HG02759 (cell line): ENCODE measurements around the gene GFRA1.

ENCODE experiments used
- ATAC-seq: cut with Tn5 transposase; IDR thresholded peaks from one replicate; pipeline ENCODE4 v1.9.1; 2021; ENCODE audit warnings: mild to moderate bottlenecking, moderate library complexity; ENCODE audit not compliant: unreplicated experiment

Gene GFRA1

GRCh38 chr10:116272440-116273283, at the start of gene GFRA1:
Gene GFRA1, minus strand, starts transcription at chr10:116273206. Its CDS starts 1,177 bp downstream, at chr10:116272029.
- ATAC-seq = no peak

DNA sequence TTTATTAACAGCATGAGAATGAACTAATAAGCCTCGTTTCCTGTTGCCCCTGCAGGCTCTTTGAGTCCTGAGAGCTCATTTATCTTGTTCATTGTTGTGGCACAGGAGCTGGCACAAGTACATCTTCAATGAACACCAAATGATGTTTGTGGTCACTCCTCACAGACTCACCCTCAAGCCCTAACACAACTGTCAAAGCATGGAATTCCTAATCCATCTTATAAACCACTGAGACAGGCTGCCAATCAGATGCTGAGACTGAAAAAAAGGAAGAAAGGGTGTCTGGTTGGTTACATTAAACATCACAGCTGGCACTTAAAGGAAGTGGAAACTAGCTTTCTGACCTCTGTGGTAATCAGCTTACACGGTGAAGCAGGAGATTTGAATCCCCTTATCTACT, 43.5 kb upstream of the GFRA1 start:
- no peak for ATAC-seq

DNA sequence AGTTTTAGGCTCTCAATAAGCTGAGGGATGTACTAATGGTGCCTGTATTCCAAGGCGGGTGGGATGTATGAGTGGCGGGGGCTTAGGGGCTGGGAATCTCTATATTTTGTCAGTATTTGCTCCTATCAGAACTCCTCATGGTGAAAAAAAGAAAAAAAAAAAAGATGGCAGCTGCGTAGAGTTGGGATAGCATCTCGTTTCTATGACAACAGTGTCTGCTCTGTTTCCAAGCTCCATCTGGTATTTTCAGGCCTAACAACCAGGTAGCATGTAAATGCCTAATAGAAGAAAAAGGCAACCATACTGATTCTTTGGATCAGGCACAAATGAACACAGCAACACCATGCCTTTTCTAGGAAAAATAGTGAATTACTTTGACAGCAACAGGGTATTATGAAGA, 39.5 kb upstream of the GFRA1 start:
- ATAC-seq = no peak

GRCh38 chr10:116311706-116312490, 38.9 kb upstream of the GFRA1 start:
- no peak for ATAC-seq

DNA sequence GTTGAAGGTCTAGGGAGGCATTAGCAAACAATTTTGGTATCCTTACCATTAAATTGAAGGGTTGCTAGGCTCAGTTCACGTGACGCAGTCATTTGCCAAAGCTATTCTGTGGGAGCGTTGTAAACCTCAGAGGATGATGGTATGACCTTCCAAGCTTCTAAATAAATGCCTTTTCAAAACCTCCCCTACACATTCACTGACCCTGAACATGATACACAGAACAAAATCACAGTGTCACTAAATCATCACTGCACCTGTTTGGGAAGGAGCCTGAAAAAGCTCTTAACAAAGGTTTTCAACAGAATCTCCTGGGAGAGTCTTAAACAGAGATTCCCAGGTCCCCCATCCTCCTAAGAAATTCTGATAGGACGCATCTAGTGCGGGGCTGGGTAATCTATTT, 38.0 kb upstream of the GFRA1 start:
- no peak for ATAC-seq

DNA sequence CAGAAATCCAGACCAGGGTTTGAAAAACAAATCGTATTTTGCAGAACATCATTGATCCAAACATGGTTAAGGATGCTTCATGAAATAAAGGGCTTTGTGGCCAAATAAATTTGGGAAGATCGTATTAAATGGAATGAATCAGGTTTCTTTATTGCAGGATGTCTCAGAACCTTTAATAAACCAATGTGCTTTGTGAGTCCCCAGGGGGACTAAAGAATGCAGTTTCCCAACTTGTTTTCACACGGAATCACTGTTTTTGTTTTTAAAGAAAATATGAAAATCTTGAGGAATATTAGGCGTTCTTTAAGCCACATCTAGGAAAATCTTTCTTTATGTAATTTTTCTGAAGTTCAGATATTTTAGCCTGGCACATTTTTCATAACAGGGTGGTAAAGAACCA, 34.4 kb upstream of the GFRA1 start:
- no peak for ATAC-seq

DNA sequence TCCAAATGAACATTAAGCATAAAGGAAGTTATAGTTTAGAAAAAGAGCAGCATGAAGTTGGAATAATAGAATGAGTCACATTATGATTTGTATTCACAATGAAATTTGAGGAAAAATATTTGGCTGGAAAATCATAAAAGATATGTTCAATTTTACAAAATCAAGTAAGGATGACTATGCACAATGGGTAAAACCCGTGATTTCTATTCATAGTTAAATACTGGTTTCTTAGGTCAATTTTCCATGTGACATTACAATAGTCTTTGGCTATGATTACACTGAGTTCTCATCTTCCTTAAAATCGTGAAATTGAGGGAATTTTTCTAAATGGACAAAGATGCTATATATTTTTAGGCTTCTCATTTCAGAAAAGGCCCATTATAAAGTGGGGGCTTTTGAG, 33.8 kb upstream of the GFRA1 start:
- ATAC-seq = no peak

- no peak for ATAC-seq
These were observed 31.9 kb upstream of the GFRA1 start for GRCh38 chr10:116304923-116305322.

GRCh38 chr10:116300542-116300941, 27.5 kb upstream of the GFRA1 start:
- ATAC-seq = no peak

DNA sequence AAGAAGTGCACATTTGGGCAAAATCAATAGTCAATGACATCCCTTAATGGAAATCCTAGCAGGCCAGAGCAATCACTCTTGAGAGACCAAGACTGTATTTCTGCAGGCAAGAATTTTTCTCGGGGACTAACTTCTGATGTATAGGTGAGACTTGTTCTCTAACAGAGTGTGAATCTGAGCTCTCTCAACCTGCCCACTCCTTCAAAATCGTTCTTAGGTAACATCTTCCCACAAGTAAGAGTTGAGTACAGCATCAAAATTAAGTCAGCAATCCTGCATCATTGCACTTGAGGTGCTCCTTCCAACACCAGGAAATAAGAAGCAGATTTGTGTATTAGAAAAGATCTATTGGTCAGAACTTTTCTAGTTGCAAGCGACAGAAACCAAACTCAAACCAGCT, 25.6 kb upstream of the GFRA1 start:
- no peak for ATAC-seq

DNA sequence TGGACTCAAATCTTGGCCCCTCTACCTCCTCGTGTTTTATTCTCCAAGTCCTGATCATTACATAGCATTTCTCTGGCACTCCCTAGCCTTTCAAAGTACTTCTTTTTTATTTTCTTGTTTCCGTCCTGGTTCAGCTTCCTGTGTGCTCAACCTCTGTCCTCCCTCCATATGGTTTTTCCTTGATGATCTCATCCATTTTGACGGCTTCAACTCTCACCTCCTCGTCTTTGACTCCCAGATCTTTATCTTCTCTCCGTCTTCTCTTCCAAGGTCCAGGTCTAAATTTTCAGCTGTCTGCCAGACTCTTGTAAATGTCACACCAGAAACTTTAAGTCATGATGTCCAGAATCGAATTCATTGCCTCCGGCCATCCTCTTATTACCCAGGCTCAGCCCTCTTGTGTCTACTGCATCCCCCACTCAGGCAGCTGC, 23.3 kb upstream of the GFRA1 start:
- ATAC-seq = no peak

DNA sequence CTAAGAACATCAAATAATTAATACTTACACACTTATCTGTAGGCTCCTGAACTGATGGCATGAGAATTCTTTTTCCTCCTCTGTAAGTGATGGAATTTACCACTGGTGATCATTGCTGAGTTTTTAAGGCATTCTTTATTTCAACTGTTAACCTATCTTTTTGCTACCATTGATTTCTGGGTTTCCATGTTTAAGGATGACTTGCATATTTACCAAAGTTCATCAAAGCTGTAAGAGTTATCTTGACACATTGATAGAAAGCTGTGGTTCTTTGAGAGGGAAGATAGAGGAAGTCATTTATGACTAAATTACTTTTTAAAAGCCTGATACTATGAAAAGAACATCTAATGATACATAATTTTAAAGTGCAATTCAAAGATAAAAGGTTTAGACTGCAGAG, 19.5 kb upstream of the GFRA1 start:
- no peak for ATAC-seq

GRCh38 chr10:116289652-116290051, 16.6 kb upstream of the GFRA1 start:
- ATAC-seq = no peak

GRCh38 chr10:116287906-116288501, 15.0 kb upstream of the GFRA1 start:
- ATAC-seq = peak; percentile 45

DNA sequence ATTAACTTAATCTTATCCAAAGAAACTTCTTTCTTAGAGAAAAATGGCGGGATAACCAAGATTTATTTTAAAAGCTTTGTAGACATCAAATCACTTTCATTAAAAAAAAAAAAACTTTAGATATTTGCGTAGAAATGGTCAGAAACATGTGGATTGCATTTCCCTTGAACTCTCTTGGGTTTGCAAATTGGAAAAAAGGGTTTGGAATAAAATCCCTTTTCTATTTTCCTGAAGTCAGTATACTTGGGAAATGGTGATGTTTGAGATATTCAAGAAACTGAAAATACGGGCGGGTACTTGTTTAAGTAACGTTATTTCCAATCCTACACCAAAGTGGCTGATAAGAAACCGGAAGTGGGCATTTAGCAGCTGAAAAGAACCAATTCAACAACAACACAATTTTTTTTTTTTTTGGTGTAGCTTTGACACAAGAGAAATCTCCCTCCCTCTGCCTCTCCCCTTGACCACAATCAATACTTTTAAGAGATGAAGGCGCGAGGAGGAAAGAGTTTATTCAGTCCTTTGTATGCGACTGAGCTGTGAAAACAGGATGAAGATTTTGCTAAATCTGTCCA, 13.7 kb upstream of the GFRA1 start:
- ATAC-seq = no peak

GRCh38 chr10:116281775-116282174, 8.8 kb upstream of the GFRA1 start:
- ATAC-seq = no peak

GRCh38 chr10:116278846-116279245, 5.8 kb upstream of the GFRA1 start:
- no peak for ATAC-seq

- ATAC-seq = no peak
These were observed 4.0 kb upstream of the GFRA1 start for GRCh38 chr10:116276981-116277380.

DNA sequence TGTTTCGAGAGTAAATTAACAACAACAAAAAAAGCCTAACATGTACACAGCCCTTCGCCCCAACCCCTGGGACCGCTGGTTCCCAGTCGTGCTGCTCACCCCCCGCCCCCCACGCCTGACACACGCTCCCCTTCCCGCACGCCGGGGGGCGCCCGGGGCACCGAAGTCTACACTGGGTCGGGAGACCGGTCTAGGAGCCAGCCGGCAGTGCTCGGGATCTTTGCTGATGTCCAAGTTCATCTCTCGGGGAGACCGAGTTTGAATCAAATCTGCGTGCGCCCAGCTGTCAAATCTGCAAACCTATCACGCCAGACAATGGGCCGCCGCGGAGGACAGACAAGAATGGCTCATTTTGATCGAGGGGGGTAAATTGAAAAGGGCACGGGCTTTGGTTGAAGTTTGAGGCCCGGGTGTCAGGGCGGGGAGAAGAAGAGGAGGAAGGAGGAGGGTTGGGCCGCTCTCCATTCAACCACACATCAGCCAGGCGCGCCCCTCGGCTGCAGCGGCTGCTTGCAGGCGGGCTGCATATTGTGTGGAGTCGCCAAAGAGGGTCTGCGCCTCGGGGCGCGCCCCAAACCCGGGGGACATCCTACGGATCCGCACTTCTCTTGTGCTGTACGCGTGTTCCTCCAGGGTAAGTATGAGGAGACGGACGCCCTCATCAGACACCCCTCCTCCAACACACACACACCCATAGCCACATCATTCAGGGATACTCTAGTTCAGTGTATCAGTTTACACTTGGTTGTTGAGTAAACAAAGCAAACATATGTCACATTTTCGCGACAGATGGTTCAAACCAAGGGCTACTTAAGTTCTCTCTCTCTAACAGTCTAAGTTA, 1.3 kb upstream of the GFRA1 start:
- no peak for ATAC-seq

GRCh38 chr10:116271593-116272439, 1.2 kb downstream of the GFRA1 start:
- ATAC-seq = no peak
